Measurements from ENCODE around the gene TRIO. TPM values are rescaled to one million over a fixed set of nuclear protein-coding genes. Genes with fewer than 3 reads are reported as not detected.

TRIO gene
- total and polyA plus RNA-seq, 10 of the 15 experiments (the other 5 are each of a cell fraction or from before 2014, with no cell fraction given) = 5.1 to 96.4 (median 44.6) TPM

DNA sequence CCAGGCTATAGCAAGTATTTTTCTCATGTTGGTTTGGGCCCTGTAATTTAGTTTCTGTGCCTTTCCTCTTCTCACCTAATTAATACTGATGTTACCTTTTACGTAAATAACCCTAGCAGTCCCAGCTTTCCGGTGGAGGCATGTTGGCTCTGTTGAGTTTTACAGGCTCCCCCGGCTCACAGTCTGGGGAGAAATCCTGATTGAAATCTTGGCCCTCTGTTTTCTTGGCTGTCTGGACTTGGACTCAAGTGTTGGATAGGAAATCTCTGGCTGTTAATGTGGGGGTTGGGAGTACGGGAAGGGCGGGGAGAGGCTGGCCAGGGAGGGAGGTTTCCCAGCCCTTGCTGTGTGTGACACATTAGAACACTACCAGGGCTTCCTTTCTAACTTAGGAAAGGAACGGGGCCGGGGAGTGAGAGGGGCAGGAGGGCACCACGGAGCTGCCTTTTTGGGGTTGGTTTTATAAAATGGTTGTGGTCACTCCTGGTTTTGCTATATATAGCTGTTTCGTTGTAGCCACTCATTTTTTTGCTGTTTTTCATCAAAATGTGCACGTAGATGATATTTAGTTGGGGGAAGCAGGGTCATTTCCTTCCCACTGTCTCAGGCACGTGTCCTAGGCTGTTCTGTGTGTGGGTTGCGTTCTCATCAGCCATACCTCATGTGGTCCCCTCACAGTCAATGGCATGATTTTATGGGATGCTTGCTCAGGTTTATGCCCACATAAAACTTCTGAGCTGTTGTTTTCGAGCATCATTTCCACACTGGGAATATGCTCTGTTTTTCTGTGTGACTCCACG, 11.0 kb downstream of the TRIO start:
- H3K9ac ChIP-seq (ENCODE audit: control insufficient read depth, insufficient read depth, low read length) = peak overlapping the region; percentile 64
- ChIA-PET POLR2A (interaction anchor here (0.5 to 22.7 kb wide), 16 partner anchors 6 to 538 kb away, joined by 3 to 347 read pairs (median 7); partner anchors contain the start of gene TRIO), SMC1A (ENCODE audit: uncharacterized antibody, unreplicated experiment) (interaction anchor here (0.9 to 18.3 kb wide), 16 partner anchors 7 to 514 kb away, joined by 3 to 430 read pairs (median 7); no protein-coding TSS in a partner anchor), RAD21 (ENCODE audit: unreplicated experiment) (interaction anchor here (0.9 to 17.7 kb wide), 18 partner anchors 9 to 133 kb away, joined by 3 to 373 read pairs (median 6); partner anchors contain the start of gene TRIO), CTCF (interaction anchor here (0.8 to 6.7 kb wide), 13 partner anchors 8 to 117 kb away, joined by 3 to 70 read pairs (median 4); no protein-coding TSS in a partner anchor)
- H2AFZ ChIP-seq (ENCODE audit: control insufficient read depth, low read depth, low read length) = peak overlapping the region; percentile 50
- H3K36me3 ChIP-seq (ENCODE audit: control insufficient read depth in 2 of 2, insufficient read depth in 2 of 2, low read length in 1 of 2) = no peaks in the 10 kb centered on the region
- FAIRE-seq (no peak), ATAC-seq (peak; percentile 59), DNase-seq (ENCODE audit: low read depth, low spot score) (no peak)
- peak overlapping the region; percentile 64 for H3K4me3 ChIP-seq
- no TSS peak for BruUV-seq (replicated peaks)
- in situ Hi-C loops (cut with MboI) = loop anchor here (25.0 kb wide), 1 partner anchor 508 kb away; the partner anchor contains the start of gene OTULIN
- no peaks in the 10 kb centered on the region for H3K27me3 ChIP-seq (replicated peaks in 1 of 2; ENCODE audit: control insufficient read depth in 2 of 2, insufficient read depth in 2 of 2, low read length in 1 of 2)
- no peaks in the 10 kb centered on the region for H4K20me1 ChIP-seq (ENCODE audit: control insufficient read depth, insufficient read depth)
- H3K9me3 ChIP-seq (replicated peaks; ENCODE audit: control insufficient read depth, insufficient read depth, low read length) = no peaks in the 10 kb centered on the region
- H3K4me2 ChIP-seq (ENCODE audit: control insufficient read depth, insufficient read depth) = peak overlapping the region; percentile 95
- WGBS (ENCODE audit: insufficient coverage, insufficient replicate concordance, low lambda C conversion rate, missing lambda C conversion rate) = 10% methylated on average over 14 of the region's 14 CpGs
- H3K79me2 ChIP-seq (ENCODE audit: control insufficient read depth, insufficient read depth, low read length) = peaks cover 98% of the 10 kb centered on the region
- H3K27ac ChIP-seq (ENCODE audit: control insufficient read depth, insufficient read depth) = peak overlapping the region; percentile 92
- H3K4me1 ChIP-seq (ENCODE audit: control insufficient read depth, insufficient read depth, low read length) = peaks cover 68% of the 10 kb centered on the region
- intact Hi-C loops (cut with micrococcal nuclease; ENCODE audit: unreplicated experiment) = no loop called here
- TF ChIP-seq CHD4 (IDR thresholded peaks at IDR 0.05) (no peak), CBFB (IDR thresholded peaks at IDR 0.05; ENCODE audit: low read depth) (no peak), ASH2L (IDR thresholded peaks at IDR 0.05; ENCODE audit: borderline replicate concordance, low read depth) (0 out of 2 replicates have a peak, but pooled peaks have one; percentile 10), SREBF2 (IDR thresholded peaks at IDR 0.05; ENCODE audit: low read length) (no peak), POLR2A (IDR thresholded peaks at IDR 0.05; ENCODE audit: low read depth, low read length) (peak; percentile 26; the same call in 1 of the 2 replicates), TARDBP (IDR thresholded peaks at IDR 0.05; ENCODE audit: borderline replicate concordance) (no peak), POLR2AphosphoS5 (IDR thresholded peaks at IDR 0.05; ENCODE audit: low read length) (no peak), CEBPB (IDR thresholded peaks at IDR 0.05; ENCODE audit: borderline replicate concordance in 1 of 2, low read depth in 2 of 2, low read length in 2 of 2) (no peak), RCOR1 (conservative IDR thresholded peaks at IDR 0.05; ENCODE audit: low read depth, low read length) (0 out of 2 replicates have a peak, but pooled peaks have one; percentile 5), ZNF622 (IDR thresholded peaks at IDR 0.05) (no peak), MYB (IDR thresholded peaks at IDR 0.05; ENCODE audit: borderline replicate concordance, low read depth, low read length) (no peak), YY1 (IDR thresholded peaks at IDR 0.05; ENCODE audit: low read depth, low read length) (no peak), SP1 (IDR thresholded peaks at IDR 0.05; ENCODE audit: low read depth, low read length) (no peak), POLR2AphosphoS2 (IDR thresholded peaks at IDR 0.05; ENCODE audit: low read depth, low read length) (no peak), RB1 (IDR thresholded peaks at IDR 0.05; ENCODE audit: borderline replicate concordance) (no peak)
- TF ChIP-seq, protein P1, sequence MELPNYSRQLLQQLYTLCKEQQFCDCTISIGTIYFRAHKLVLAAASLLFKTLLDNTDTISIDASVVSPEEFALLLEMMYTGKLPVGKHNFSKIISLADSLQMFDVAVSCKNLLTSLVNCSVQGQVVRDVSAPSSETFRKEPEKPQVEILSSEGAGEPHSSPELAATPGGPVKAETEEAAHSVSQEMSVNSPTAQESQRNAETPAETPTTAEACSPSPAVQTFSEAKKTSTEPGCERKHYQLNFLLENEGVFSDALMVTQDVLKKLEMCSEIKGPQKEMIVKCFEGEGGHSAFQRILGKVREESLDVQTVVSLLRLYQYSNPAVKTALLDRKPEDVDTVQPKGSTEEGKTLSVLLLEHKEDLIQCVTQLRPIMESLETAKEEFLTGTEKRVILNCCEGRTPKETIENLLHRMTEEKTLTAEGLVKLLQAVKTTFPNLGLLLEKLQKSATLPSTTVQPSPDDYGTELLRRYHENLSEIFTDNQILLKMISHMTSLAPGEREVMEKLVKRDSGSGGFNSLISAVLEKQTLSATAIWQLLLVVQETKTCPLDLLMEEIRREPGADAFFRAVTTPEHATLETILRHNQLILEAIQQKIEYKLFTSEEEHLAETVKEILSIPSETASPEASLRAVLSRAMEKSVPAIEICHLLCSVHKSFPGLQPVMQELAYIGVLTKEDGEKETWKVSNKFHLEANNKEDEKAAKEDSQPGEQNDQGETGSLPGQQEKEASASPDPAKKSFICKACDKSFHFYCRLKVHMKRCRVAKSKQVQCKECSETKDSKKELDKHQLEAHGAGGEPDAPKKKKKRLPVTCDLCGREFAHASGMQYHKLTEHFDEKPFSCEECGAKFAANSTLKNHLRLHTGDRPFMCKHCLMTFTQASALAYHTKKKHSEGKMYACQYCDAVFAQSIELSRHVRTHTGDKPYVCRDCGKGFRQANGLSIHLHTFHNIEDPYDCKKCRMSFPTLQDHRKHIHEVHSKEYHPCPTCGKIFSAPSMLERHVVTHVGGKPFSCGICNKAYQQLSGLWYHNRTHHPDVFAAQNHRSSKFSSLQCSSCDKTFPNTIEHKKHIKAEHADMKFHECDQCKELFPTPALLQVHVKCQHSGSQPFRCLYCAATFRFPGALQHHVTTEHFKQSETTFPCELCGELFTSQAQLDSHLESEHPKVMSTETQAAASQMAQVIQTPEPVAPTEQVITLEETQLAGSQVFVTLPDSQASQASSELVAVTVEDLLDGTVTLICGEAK (IDR thresholded peaks at IDR 0.05; ENCODE audit: borderline replicate concordance) = no peak; the same call in 1 of the 2 replicates
- TF ChIP-seq, protein P2, sequence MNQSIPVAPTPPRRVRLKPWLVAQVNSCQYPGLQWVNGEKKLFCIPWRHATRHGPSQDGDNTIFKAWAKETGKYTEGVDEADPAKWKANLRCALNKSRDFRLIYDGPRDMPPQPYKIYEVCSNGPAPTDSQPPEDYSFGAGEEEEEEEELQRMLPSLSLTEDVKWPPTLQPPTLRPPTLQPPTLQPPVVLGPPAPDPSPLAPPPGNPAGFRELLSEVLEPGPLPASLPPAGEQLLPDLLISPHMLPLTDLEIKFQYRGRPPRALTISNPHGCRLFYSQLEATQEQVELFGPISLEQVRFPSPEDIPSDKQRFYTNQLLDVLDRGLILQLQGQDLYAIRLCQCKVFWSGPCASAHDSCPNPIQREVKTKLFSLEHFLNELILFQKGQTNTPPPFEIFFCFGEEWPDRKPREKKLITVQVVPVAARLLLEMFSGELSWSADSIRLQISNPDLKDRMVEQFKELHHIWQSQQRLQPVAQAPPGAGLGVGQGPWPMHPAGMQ (IDR thresholded peaks at IDR 0.05; ENCODE audit: borderline replicate concordance) = no peak
- TF ChIP-seq, protein P3, sequence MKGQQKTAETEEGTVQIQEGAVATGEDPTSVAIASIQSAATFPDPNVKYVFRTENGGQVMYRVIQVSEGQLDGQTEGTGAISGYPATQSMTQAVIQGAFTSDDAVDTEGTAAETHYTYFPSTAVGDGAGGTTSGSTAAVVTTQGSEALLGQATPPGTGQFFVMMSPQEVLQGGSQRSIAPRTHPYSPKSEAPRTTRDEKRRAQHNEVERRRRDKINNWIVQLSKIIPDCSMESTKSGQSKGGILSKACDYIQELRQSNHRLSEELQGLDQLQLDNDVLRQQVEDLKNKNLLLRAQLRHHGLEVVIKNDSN (IDR thresholded peaks at IDR 0.05; ENCODE audit: borderline replicate concordance, extremely low read length, insufficient read depth, low read depth, low read length) = no peak
